Glutamatergic neuron (in vitro differentiated cells): Measurements from ENCODE around the gene TMPRSS6. TPM values are rescaled to one million over a fixed set of nuclear protein-coding genes. Genes with fewer than 3 reads are reported as not detected.

Experiments used
- DNase-seq: peaks from one replicate; pipeline ENCODE4 v3.0.0; 2022
- H3K27ac Mint-ChIP-seq: one replicate; pipeline ENCODE4 v1.8.0; 2020; ENCODE audit warnings: mild to moderate bottlenecking, mixed read lengths, inconsistent platforms; ENCODE audit not compliant: unreplicated experiment
- H3K27me3 Mint-ChIP-seq: one replicate; pipeline ENCODE4 v1.8.0; 2020; ENCODE audit warnings: mild to moderate bottlenecking, moderate library complexity, mixed read lengths, inconsistent platforms; ENCODE audit not compliant: unreplicated experiment
- H3K36me3 Mint-ChIP-seq: one replicate; pipeline ENCODE4 v1.8.0; 2020; ENCODE audit warnings: mild to moderate bottlenecking, mixed read lengths, inconsistent platforms; ENCODE audit not compliant: unreplicated experiment
- H3K4me1 Mint-ChIP-seq: one replicate; pipeline ENCODE4 v1.8.0; 2020; ENCODE audit warnings: mild to moderate bottlenecking, low read depth, mixed read lengths, inconsistent platforms; ENCODE audit not compliant: unreplicated experiment
- H3K4me3 Mint-ChIP-seq: one replicate; pipeline ENCODE4 v1.8.0; 2020; ENCODE audit warnings: mild to moderate bottlenecking, mixed read lengths, inconsistent platforms; ENCODE audit not compliant: unreplicated experiment
- H3K9me3 Mint-ChIP-seq: one replicate; pipeline ENCODE4 v1.8.0; 2020; ENCODE audit warnings: mild to moderate bottlenecking, moderate library complexity, mixed read lengths, inconsistent platforms; ENCODE audit not compliant: unreplicated experiment
- total RNA-seq: library from RNA; stranded (reverse); fragmentation: NEBNext Ultra II Directional; extraction: Animal tissue kit (Norgen Biotek cat#: 25700); gene quantifications from one replicate; pipeline ENCODE4 v1.2.1, GENCODE V29; 2021; ENCODE audit not compliant: unreplicated experiment
- TF ChIP-seq, protein P1 (sequence below): fragments of 200-600 bp; sonication (generic); IDR thresholded peaks from one replicate; pipeline ENCODE4 v1.5.0; 2021; ENCODE audit not compliant: partially characterized antibody, unreplicated experiment

The TMPRSS6 gene
- total RNA-seq, 1 donor from 2014 or later: 0.12 TPM

GRCh38 chr22:37128555-37129281, 19.2 kb upstream of the TMPRSS6 start:
- no peak overlapping the region for H3K4me3 Mint-ChIP-seq
- H3K9me3 Mint-ChIP-seq: peaks cover 3% of the 10 kb centered on the region
- no peaks in the 10 kb centered on the region for H3K36me3 Mint-ChIP-seq
- no peak for DNase-seq
- TF ChIP-seq, protein P1, sequence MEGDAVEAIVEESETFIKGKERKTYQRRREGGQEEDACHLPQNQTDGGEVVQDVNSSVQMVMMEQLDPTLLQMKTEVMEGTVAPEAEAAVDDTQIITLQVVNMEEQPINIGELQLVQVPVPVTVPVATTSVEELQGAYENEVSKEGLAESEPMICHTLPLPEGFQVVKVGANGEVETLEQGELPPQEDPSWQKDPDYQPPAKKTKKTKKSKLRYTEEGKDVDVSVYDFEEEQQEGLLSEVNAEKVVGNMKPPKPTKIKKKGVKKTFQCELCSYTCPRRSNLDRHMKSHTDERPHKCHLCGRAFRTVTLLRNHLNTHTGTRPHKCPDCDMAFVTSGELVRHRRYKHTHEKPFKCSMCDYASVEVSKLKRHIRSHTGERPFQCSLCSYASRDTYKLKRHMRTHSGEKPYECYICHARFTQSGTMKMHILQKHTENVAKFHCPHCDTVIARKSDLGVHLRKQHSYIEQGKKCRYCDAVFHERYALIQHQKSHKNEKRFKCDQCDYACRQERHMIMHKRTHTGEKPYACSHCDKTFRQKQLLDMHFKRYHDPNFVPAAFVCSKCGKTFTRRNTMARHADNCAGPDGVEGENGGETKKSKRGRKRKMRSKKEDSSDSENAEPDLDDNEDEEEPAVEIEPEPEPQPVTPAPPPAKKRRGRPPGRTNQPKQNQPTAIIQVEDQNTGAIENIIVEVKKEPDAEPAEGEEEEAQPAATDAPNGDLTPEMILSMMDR: no peak
- H3K4me1 Mint-ChIP-seq: peaks cover 12% of the 10 kb centered on the region
- H3K27ac Mint-ChIP-seq: no peak overlapping the region
- H3K27me3 Mint-ChIP-seq: peaks cover 10% of the 10 kb centered on the region

DNA sequence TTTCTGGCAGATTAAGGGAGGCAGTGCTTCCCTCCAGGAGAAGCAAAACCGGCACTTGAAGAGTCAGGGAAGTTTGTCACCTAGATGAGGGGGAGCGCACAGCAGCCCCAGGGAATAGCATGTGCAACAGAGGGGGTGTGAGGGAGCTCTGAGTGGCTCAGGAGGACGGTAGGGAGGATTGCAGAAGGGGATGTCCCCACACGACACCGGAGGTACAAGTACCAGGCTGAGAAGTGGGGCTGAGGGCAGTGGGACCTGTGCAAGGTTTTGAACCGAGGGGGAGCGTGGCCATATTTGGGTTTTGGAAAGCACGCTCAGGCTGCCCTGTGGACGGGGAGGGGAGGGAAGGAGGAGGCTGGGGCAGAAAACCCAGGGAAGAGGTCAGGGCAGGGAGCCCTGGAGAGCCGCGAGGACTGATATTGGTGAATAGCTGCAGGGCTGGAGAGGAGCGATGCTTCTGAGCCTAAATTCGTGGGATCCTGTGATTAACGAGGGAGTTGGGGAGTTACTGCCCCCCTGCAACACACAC, 17.9 kb upstream of the TMPRSS6 start:
- Mint-ChIP-seq H3K27ac (no peak overlapping the region), H3K27me3 (peaks cover 18% of the 10 kb centered on the region), H3K9me3 (peaks cover 3% of the 10 kb centered on the region), H3K4me3 (peak overlapping the region; percentile 46), H3K36me3 (no peaks in the 10 kb centered on the region), H3K4me1 (peaks cover 12% of the 10 kb centered on the region)
- DNase-seq: no peak
- TF ChIP-seq, protein P1: no peak

GRCh38 chr22:37126882-37127281, 17.4 kb upstream of the TMPRSS6 start:
- H3K27me3 Mint-ChIP-seq: peaks cover 18% of the 10 kb centered on the region
- no peak overlapping the region for H3K27ac Mint-ChIP-seq
- DNase-seq: no peak
- H3K36me3 Mint-ChIP-seq: no peaks in the 10 kb centered on the region
- TF ChIP-seq, protein P1: peak; percentile 28
- no peak overlapping the region for H3K4me3 Mint-ChIP-seq
- peaks cover 3% of the 10 kb centered on the region for H3K9me3 Mint-ChIP-seq
- H3K4me1 Mint-ChIP-seq: peaks cover 12% of the 10 kb centered on the region

DNA sequence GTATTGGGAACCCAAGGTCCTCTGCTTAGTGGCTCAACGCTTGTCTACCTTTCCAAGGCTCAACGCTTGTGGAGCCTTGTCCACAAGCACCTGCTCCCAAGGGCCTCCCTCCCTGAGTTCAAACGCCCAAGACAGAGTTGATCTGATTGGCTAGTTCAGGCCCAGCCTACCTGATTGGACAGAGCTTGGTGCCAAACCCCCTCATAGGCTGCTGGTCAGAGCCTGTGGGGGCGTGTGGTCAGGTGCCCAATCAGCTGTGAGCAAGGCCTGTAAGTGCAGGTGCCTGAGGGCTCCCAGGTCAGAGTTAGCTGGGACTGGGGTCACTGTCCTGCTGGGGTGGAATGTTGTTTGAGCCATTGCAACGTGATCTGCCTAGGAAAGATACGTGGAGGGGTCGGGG, 16.9 kb upstream of the TMPRSS6 start:
- TF ChIP-seq, protein P1: no peak
- no peaks in the 10 kb centered on the region for H3K36me3 Mint-ChIP-seq
- H3K4me3 Mint-ChIP-seq: no peak overlapping the region
- H3K27me3 Mint-ChIP-seq: peaks cover 18% of the 10 kb centered on the region
- H3K27ac Mint-ChIP-seq: no peak overlapping the region
- DNase-seq: no peak
- peaks cover 3% of the 10 kb centered on the region for H3K9me3 Mint-ChIP-seq
- H3K4me1 Mint-ChIP-seq: peaks cover 12% of the 10 kb centered on the region

DNA sequence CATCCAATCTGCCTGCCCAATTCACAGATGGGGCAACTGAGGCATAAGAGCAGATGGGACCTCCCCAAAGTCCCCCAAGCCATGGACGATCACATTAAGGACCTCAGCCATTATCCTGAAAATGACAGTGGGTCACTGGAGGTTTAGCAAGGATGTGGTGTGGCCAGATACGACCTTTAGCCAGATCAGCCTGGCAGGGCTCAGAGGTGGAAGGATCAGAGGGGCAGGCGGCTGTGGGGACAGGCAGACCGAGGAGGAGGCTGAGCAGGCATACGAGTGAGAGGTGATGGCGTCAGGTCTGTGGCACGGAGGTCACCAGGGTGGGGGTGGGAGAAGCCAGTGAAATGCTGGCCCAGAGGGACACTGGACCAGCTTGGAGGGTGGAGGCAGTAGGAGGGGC, 14.1 kb upstream of the TMPRSS6 start:
- Mint-ChIP-seq H3K9me3 (peaks cover 3% of the 10 kb centered on the region), H3K36me3 (no peaks in the 10 kb centered on the region), H3K4me3 (no peak overlapping the region), H3K27ac (no peak overlapping the region), H3K27me3 (peaks cover 20% of the 10 kb centered on the region), H3K4me1 (peaks cover 12% of the 10 kb centered on the region)
- DNase-seq: no peak
- TF ChIP-seq, protein P1: no peak
